Activated CD4-positive, alpha-beta memory T cell treated with anti-CD3 and anti-CD28 coated beads for 36 hours (primary cell): ENCODE results near the gene CCDC85A. TPM values are rescaled to one million over a fixed set of nuclear protein-coding genes. Genes with fewer than 3 reads are reported as not detected.
A peak's percentile ranks its signal among the peaks of the same experiment; 100 is the strongest.
"Not testable (repeated sequence)": the region's sequence is repeated elsewhere in the genome, so short reads cannot be mapped to it uniquely, and the experiment has no call there.

Experiments used
- CTCF ChIA-PET: fragments of 350-600 bp; sonication (Branson Sonifier 250); formaldehyde crosslinking; loops from one replicate; lab custom pipeline; 2021; ENCODE audit warnings: antibody characterized with exemption, inconsistent platforms; lab: Charles Lee
- POLR2A ChIA-PET: fragments of 350-600 bp; sonication (Branson Sonifier 250); formaldehyde crosslinking; loops from one replicate; lab custom pipeline; 2021; ENCODE audit warnings: antibody characterized with exemption; lab: Charles Lee
- DNase-seq: peaks from one replicate; pipeline ENCODE4 v3.0.0-alpha.2; 2020
- H3K27ac Mint-ChIP-seq: one replicate; pipeline ENCODE4 v1.8.0; 2021; ENCODE audit warnings: mixed read lengths
- H3K27me3 Mint-ChIP-seq: one replicate; pipeline ENCODE4 v1.8.0; 2021; ENCODE audit warnings: mixed read lengths
- H3K36me3 Mint-ChIP-seq: one replicate; pipeline ENCODE4 v1.8.0; 2021; ENCODE audit warnings: mixed read lengths
- H3K4me1 Mint-ChIP-seq: one replicate; pipeline ENCODE4 v1.8.0; 2021; ENCODE audit warnings: low read depth, mixed read lengths
- H3K4me3 Mint-ChIP-seq: one replicate; pipeline ENCODE4 v1.8.0; 2021; ENCODE audit warnings: mild to moderate bottlenecking, mixed read lengths
- H3K9me3 Mint-ChIP-seq: one replicate; pipeline ENCODE4 v1.8.0; 2021; ENCODE audit warnings: mixed read lengths
- intact Hi-C: fragments of 100-400 bp; cut with micrococcal nuclease; formaldehyde crosslinking; loops from one replicate; pipeline ENCODE4 v1.15.1; 2023
- total RNA-seq, 2 experiments: library from RNA; stranded (reverse); gene quantifications; one replicate each; pipeline ENCODE4 v1.2.3, GENCODE V29; 2021

Gene CCDC85A
- total RNA-seq, result not detected

DNA sequence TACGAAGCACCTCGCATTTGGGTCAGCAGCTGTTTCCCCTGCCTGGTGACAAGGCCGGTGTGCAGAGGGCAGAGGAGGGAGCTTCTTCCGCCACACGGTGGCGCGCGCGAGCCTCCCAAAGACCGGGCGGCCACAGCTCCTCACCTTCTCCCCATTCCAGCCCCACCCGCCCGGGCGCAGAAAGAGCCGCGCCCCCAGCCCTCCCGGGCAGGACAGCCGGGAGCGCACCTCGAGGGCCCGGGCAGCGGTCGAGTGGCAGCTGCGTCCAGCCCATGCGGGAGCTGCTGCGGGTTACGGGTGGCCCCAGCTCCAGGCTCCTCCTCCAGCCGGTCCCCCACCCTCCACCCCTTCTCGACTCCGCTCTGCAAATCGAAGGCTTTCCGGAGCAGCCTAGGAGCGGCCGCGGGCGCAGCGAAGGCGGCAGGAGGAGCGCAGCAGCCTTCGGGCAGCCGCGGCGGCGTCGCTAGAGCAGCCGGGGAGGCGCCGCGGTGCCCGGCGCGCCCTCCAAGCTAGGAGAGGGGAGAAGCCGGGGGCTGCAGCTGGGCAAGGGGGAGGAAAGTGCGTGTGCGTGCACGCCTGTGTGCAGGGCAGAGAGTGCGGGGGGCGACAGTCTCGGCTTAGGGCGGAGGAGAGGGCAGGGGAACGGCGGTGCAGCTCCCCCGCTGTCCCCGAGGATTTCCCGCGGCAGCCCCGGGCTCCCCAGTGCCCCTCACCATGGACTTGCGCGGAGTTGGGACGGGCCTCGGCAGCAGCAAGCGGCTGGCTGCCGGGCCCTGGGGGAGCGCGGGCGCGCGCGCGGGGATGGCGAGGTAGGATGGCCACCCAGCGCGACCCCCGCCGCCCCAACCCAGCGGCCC lies at the start of gene CCDC85A:
Gene CCDC85A (plus strand): TSS at position 348 of the 857 bp plus-strand sequence. CDS start 635 bp downstream, outside the sequence.
- Mint-ChIP-seq H3K27me3 (peaks cover 47% of the 10 kb centered on the region), H3K36me3 (no peaks in the 10 kb centered on the region), H3K4me1 (peaks cover 8% of the 10 kb centered on the region), H3K4me3 (peak within 1 kb of the TSS; percentile 31), H3K27ac (no peak within 1 kb of the TSS), H3K9me3 (no peaks in the 10 kb centered on the region)
- POLR2A ChIA-PET, result no interaction called here
- DNase-seq, result peak; percentile 75
- intact Hi-C loops, result loop anchor here (2.0 to 5.0 kb wide), 3 partner anchors 565 to 1333 kb away; no protein-coding TSS in a partner anchor
- CTCF ChIA-PET, result interaction anchor here (0.6 to 1.6 kb wide), 16 partner anchors 15 to 1334 kb away, joined by 3 to 17 read pairs (median 4); no protein-coding TSS in a partner anchor

DNA sequence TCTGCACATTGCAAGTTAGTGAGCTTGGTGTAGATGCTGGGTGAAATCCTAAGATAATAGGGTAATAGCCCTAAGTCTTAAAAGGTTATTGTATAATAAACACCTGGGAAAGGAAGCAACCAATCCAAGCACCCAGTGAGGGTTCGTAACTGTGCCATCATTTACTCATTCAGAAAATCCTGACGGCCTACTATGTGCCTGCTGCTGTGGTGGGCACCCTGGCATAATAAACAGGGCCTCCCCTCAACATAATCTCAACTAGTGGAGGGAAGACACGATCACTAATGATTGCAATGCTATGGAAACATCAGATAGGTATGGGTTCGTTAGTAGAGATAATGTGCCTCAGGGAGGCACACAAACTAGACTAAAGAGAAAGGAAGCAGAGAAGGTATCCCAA lies 48.9 kb upstream of the CCDC85A start:
- POLR2A ChIA-PET, result no interaction called here
- CTCF ChIA-PET, result no interaction called here
- Mint-ChIP-seq H3K27me3 (no peaks in the 10 kb centered on the region), H3K36me3 (no peaks in the 10 kb centered on the region), H3K4me3 (no peak overlapping the region), H3K27ac (no peak overlapping the region), H3K9me3 (peaks cover 3% of the 10 kb centered on the region), H3K4me1 (no peaks in the 10 kb centered on the region)
- intact Hi-C loops, result loop anchor here (5.0 kb wide), 1 partner anchor 1382 kb away; no protein-coding TSS in a partner anchor
- DNase-seq, result no peak

DNA sequence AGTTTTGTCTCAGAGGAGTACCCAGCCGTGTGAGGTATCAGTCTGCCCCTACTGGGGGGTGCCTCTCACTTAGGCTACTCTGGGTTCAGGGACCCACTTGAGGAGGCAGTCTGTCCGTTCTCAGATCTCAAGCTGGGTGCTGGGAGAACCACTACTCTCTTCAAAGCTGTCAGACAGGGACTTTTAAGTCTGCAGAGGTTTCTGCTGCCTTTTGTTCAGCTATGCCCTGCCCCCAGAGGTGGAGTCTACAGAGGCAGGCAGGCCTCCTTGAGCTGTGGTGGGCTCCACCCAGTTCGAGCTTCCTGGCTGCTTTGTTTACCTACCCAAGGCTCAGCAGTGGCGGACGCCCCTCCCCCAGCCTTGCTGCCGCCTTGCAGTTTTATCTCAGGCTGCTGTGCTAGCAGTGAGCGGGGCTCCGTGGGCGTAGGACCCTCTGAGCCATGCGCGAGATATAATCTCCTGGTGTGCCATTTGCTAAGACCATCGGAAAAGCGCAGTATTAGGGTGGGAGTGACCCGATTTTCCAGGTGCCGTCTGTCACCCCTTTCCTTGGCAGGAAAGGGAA lies 41.2 kb upstream of the CCDC85A start:
- POLR2A ChIA-PET, H3K9me3 Mint-ChIP-seq, H3K4me1 Mint-ChIP-seq, H3K36me3 Mint-ChIP-seq, H3K4me3 Mint-ChIP-seq, DNase-seq, H3K27me3 Mint-ChIP-seq, H3K27ac Mint-ChIP-seq, intact Hi-C loops: not testable (repeated sequence)
- CTCF ChIA-PET, result interaction anchor here (2.3 kb wide), 1 partner anchor 41 kb away, joined by 5 read pairs; the partner anchor contains the start of gene CCDC85A

DNA sequence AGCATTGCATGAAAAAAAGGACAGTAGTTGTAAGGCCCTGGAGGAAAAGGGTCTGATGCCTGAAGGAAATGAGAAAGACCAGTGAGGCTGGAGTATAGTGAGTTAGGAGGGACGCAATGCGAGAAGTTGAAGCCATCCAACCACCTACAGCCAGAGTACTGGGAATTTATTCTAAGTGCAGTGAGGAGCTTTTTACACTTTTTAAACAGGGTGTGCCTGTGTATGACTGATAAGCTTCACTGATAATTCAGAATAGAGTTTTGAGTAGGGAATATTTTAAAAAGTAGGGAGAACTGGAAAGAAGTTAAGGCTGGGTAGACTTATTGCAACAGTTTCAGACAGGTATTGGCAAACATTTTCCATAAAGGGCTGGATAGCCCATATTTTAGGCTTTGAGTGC lies 35.9 kb upstream of the CCDC85A start:
- Mint-ChIP-seq H3K4me1 (no peaks in the 10 kb centered on the region), H3K4me3 (no peak overlapping the region), H3K36me3 (no peaks in the 10 kb centered on the region), H3K27me3 (peaks cover 3% of the 10 kb centered on the region), H3K27ac (no peak overlapping the region), H3K9me3 (no peaks in the 10 kb centered on the region)
- no peak for DNase-seq
- intact Hi-C loops, result no loop called here
- CTCF ChIA-PET, result no interaction called here
- POLR2A ChIA-PET, result no interaction called here

DNA sequence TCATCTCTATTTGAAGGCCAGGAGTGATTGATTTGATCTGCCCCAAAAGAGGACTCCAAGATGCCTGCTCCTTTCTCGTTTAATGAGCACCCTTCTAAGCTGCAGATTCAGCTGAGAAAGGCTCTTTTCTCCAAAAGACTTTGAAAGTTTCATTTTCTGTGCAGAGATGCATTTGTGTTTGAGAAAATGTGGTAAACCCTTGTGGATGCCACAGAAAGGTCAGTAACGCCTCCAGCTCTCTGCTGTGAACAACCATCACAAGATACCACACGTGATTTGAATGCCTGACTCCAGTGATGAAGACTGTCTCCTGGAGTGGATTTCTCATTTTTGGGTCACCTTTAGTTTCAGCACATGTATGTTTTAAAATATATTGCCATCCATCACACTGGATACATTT lies 35.0 kb upstream of the CCDC85A start:
- POLR2A ChIA-PET, result no interaction called here
- CTCF ChIA-PET, result no interaction called here
- intact Hi-C loops, result no loop called here
- Mint-ChIP-seq H3K36me3 (no peaks in the 10 kb centered on the region), H3K27ac (no peak overlapping the region), H3K9me3 (no peaks in the 10 kb centered on the region), H3K4me3 (no peak overlapping the region), H3K4me1 (no peaks in the 10 kb centered on the region), H3K27me3 (peaks cover 3% of the 10 kb centered on the region)
- no peak for DNase-seq

DNA sequence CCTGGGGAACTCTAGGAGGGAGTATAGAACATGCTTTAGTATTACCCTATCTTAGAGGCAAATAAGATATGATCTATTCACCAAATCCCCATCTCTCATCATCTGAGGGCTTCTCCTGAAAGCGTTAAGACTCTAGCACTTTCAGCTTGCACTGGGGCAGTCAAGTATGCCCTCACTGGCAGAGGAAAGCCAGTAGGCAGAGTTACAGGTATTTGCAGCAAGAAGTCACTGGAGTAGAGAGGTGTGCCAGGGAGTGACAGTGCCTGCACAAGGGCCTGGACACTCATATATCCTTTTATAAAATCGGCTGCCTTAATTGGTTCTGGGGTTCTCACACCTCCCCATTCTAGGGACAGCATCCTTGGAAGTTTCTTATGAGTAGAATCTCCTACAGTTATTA lies 31.9 kb upstream of the CCDC85A start:
- no peaks in the 10 kb centered on the region for H3K9me3 Mint-ChIP-seq
- no peaks in the 10 kb centered on the region for H3K4me1 Mint-ChIP-seq
- DNase-seq, result no peak
- no peak overlapping the region for H3K27ac Mint-ChIP-seq
- intact Hi-C loops, result no loop called here
- ChIA-PET POLR2A (no interaction called here), CTCF (no interaction called here)
- peaks cover 4% of the 10 kb centered on the region for H3K27me3 Mint-ChIP-seq
- no peak overlapping the region for H3K4me3 Mint-ChIP-seq
- H3K36me3 Mint-ChIP-seq, result no peaks in the 10 kb centered on the region

DNA sequence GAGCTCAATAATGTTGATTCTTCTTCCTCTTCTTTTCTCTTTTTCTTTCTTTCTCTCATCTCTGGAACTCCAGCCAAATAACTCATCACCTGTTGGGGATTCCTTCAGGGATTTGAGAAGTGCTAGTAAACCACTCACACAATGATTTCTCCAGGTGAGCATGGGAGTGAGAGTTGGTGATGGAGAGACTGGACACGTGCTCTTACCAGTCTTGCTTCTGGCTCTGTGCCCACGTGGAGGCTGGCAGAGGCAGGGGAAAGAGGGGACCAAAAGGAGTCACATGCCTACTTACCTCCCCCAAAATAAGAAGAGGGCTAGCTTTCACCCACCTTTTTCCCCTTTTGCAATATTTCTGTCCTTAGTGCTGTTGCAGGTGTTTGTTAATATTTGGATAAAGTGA lies 28.6 kb upstream of the CCDC85A start:
- ChIA-PET CTCF (no interaction called here), POLR2A (no interaction called here)
- Mint-ChIP-seq H3K9me3 (no peaks in the 10 kb centered on the region), H3K4me3 (no peak overlapping the region), H3K27ac (no peak overlapping the region), H3K4me1 (no peaks in the 10 kb centered on the region), H3K36me3 (no peaks in the 10 kb centered on the region), H3K27me3 (peaks cover 1% of the 10 kb centered on the region)
- intact Hi-C loops, result no loop called here
- no peak for DNase-seq

DNA sequence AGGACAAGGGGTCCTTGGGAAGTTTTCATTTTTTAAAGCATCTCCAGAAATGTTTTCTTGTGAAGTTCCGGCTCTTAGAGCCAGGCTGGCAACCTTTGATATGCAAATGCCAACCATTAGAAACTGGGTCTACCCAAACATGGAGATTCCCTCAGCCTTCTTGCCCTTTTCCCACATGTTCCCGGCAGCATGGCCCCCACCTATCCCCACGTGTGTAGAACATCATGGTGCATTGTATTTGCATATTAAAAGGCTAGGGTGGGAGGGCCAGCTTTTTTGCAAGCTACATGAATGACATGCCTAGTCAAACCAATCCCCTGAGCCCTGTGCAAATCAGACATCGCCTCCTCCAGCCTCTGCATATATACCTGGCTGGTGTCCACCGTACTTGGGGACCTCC lies 23.9 kb upstream of the CCDC85A start:
- H3K9me3 Mint-ChIP-seq, H3K36me3 Mint-ChIP-seq, H3K4me3 Mint-ChIP-seq, POLR2A ChIA-PET, H3K4me1 Mint-ChIP-seq, CTCF ChIA-PET, H3K27me3 Mint-ChIP-seq, intact Hi-C loops, DNase-seq, H3K27ac Mint-ChIP-seq: not testable (repeated sequence)

DNA sequence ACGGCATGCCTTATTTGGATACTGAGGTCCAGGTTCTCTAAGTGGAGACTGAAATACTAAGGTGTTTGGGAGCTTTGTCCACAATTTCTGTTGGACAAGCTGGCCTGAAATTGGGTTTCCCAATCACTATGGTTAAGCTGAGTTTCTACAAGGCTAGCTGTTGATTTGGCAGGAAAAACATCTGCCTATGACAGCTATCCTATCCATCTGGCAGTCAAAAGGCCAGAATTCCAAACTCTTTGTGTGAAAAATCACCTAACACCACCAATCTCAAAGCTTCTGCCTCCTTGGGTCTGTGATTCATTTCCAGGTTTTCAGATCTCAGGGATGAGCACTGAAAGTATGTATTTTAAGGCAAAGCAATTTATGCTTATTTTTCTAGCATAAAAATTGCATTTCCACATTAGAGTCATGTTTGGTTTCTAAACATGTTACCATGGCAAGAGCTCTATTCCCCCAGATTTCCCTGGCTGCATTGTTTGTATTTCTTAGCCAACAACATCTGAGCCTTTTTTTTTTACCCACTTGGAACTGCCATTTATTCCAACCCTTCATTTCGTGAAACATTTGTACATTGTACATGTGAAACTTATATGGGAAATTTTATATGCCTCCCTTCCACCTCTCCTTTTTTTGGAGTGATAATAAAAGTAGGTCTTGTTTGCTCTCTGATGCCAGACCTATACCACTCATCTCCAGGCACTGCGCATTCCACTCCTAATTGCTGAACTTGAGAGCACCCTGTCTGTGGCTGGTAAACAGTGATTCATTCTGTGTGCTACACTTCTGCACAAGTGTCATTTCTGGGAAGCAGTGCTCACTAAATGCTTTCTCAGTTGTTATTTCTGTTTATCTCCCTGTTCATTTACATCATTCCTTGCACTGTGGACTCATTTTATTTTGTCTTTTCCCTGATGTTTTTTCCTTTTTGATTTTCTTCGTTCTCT lies 15.9 kb upstream of the CCDC85A start:
- ChIA-PET POLR2A (no interaction called here), CTCF (no interaction called here)
- Mint-ChIP-seq H3K4me1 (no peaks in the 10 kb centered on the region), H3K27ac (no peak overlapping the region), H3K4me3 (no peak overlapping the region), H3K9me3 (peaks cover 2% of the 10 kb centered on the region), H3K27me3 (no peaks in the 10 kb centered on the region), H3K36me3 (no peaks in the 10 kb centered on the region)
- intact Hi-C loops, result no loop called here
- no peak for DNase-seq

DNA sequence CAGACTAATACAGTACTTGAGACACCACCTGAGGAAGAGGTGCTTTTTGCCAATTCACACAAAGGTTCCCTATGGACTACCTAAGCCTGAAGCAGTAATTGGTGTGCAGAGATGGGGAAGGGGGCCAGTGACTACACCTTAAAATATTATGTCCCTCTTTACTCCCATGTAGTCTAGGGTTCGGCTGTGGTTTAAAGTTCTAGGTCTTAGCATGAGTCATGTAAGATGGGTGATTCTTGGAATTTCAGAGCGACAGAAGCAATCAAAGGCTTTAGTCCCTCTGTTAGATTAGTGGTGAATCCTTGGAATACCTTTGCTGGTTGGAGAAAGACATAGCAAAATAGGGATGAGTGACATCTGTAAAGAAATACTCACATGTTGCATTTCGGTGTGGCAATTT lies 14.3 kb upstream of the CCDC85A start:
- ChIA-PET CTCF (no interaction called here), POLR2A (no interaction called here)
- no peaks in the 10 kb centered on the region for H3K4me1 Mint-ChIP-seq
- DNase-seq, result no peak
- no peaks in the 10 kb centered on the region for H3K36me3 Mint-ChIP-seq
- H3K27ac Mint-ChIP-seq, result no peak overlapping the region
- no peaks in the 10 kb centered on the region for H3K27me3 Mint-ChIP-seq
- peaks cover 2% of the 10 kb centered on the region for H3K9me3 Mint-ChIP-seq
- intact Hi-C loops, result no loop called here
- H3K4me3 Mint-ChIP-seq, result no peak overlapping the region

DNA sequence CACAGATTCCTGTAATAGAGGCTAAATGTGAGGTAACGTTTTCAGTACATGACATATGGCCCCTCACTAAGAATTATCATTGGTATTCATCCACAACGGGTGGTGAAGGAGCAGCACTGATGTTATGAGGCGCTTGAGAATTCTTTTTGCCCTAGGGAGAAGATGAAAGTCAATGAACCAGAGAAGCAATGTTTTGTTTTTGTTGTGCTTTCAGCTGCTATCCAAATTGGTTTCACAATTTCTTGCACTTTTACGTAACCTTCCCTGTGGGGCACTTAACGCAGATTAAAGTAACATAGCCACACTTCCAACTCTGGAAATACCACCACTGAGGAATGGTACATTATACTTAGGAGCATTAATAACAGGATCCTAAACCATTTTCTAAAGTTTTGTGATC lies 13.3 kb upstream of the CCDC85A start:
- H3K27ac Mint-ChIP-seq, result no peak overlapping the region
- no peaks in the 10 kb centered on the region for H3K4me1 Mint-ChIP-seq
- H3K4me3 Mint-ChIP-seq, result no peak overlapping the region
- POLR2A ChIA-PET, result no interaction called here
- no peak for DNase-seq
- CTCF ChIA-PET, result no interaction called here
- no peaks in the 10 kb centered on the region for H3K27me3 Mint-ChIP-seq
- intact Hi-C loops, result no loop called here
- peaks cover 2% of the 10 kb centered on the region for H3K9me3 Mint-ChIP-seq
- no peaks in the 10 kb centered on the region for H3K36me3 Mint-ChIP-seq

DNA sequence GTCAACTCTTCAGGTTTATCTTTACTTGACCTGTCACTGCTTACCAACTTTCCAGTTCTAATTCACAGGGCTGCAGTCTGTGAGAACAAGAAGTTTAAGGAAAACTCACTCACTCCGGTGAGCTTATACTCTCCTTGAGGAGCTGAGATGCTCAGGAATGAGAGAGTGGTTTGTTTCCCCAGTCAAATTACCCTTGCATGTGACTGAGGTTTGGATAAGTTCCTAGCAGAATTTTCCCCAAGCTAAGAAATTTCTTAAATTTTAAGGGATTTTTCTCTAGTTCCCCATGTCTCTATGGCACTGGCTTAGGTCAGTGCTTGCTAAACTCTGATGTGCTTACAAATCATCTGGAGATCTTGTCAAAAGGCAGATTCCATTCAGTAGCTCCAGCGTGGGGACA lies 12.8 kb upstream of the CCDC85A start:
- Mint-ChIP-seq H3K4me1 (no peaks in the 10 kb centered on the region), H3K27me3 (no peaks in the 10 kb centered on the region), H3K9me3 (no peaks in the 10 kb centered on the region), H3K27ac (no peak overlapping the region), H3K4me3 (no peak overlapping the region), H3K36me3 (no peaks in the 10 kb centered on the region)
- intact Hi-C loops, result no loop called here
- no peak for DNase-seq
- ChIA-PET POLR2A (no interaction called here), CTCF (no interaction called here)
